ENCODE measurements around the gene UBE2J2.

GRCh38 chr1:1235016-1235744 lies 38.5 kb downstream of the UBE2J2 start:
- TF ChIP-seq CTCF (IDR thresholded peaks at IDR 0.05) (no peak), POLR2A (IDR thresholded peaks at IDR 0.05) (no peak)

Measured in suprapubic skin (tissue), 3 donors.